Measurements from ENCODE around the gene PSMD9. TPM values are rescaled to one million over a fixed set of nuclear protein-coding genes. Genes with fewer than 3 reads are reported as not detected.
"Not testable (repeated sequence)": the region's sequence is repeated elsewhere in the genome, so short reads cannot be mapped to it uniquely, and the experiment has no call there.

PSMD9 gene
- total RNA-seq, 1 experiment from 2014 or later: 62.7 TPM

- no peaks in the 10 kb centered on the region for H3K36me3 ChIP-seq (ENCODE audit: control insufficient read depth, insufficient read depth, low read length)
- DNase-seq (ENCODE audit: low read depth, low spot score) (no peak), ATAC-seq (no peak)
- TF ChIP-seq SIN3A (IDR thresholded peaks at IDR 0.05; ENCODE audit: borderline replicate concordance, insufficient read depth, low read depth, low read length) (no peak), CTCF (IDR thresholded peaks at IDR 0.05) (no peak), POLR2AphosphoS5 (IDR thresholded peaks at IDR 0.05; ENCODE audit: low read depth, low read length) (no peak), REST (IDR thresholded peaks at IDR 0.05; ENCODE audit: insufficient read depth in 1 of 2, low read depth in 2 of 2, low read length in 1 of 2) (no peak), TCF7L2 (IDR thresholded peaks at IDR 0.05; ENCODE audit: low read depth, low read length) (no peak)
- in situ Hi-C loops (cut with HindIII; ENCODE audit: low pct_unique_long_range_greater_than_20kb, low sequenced_read_pairs): no loop called here
- CTCF ChIA-PET: interaction anchor here (0.7 kb wide), 3 partner anchors 31 to 1207 kb away, joined by 4 to 5 read pairs (median 5); partner anchors contain the start of gene CFAP251
- H3K4me3 ChIP-seq (ENCODE audit: low read depth in 2 of 2, low read length in 2 of 2): no peak overlapping the region
- H3K4me1 ChIP-seq (ENCODE audit: control insufficient read depth, insufficient read depth, low read length): peaks cover 8% of the 10 kb centered on the region; the same call in 1 of the 2 replicates
- intact Hi-C loops (cut with micrococcal nuclease; ENCODE audit: unreplicated experiment): no loop called here
- POLR2A ChIA-PET: interaction anchor here (0.7 kb wide), 2 partner anchors 27 to 43 kb away, joined by 7 to 9 read pairs; no protein-coding TSS in a partner anchor
- no peaks in the 10 kb centered on the region for H3K9me3 ChIP-seq (ENCODE audit: control insufficient read depth, insufficient read depth, low read depth, low read length)
- BruUV-seq (replicated peaks): no TSS peak
- no peaks in the 10 kb centered on the region for H3K27me3 ChIP-seq (ENCODE audit: control insufficient read depth, insufficient read depth, low read length)
- H3K27ac ChIP-seq (ENCODE audit: low read length): no peak overlapping the region
Measured at GRCh38 chr12:121883315-121883660, 5.3 kb upstream of the PSMD9 start.

- H3K27me3 ChIP-seq (ENCODE audit: control insufficient read depth, insufficient read depth, low read length); H3K9me3 ChIP-seq (ENCODE audit: control insufficient read depth, insufficient read depth, low read depth, low read length); H3K4me3 ChIP-seq (ENCODE audit: low read depth in 2 of 2, low read length in 2 of 2); H3K27ac ChIP-seq (ENCODE audit: low read length); CTCF ChIA-PET; DNase-seq (ENCODE audit: low read depth, low spot score); H3K4me1 ChIP-seq (ENCODE audit: control insufficient read depth, insufficient read depth, low read length); intact Hi-C loops (cut with micrococcal nuclease; ENCODE audit: unreplicated experiment); in situ Hi-C loops (cut with HindIII; ENCODE audit: low pct_unique_long_range_greater_than_20kb, low sequenced_read_pairs); H3K36me3 ChIP-seq (ENCODE audit: control insufficient read depth, insufficient read depth, low read length); BruUV-seq (replicated peaks); POLR2A ChIA-PET; ATAC-seq: not testable (repeated sequence)
Measured at GRCh38 chr12:121885129-121885528, 3.5 kb upstream of the PSMD9 start.

- H3K4me3 ChIP-seq (ENCODE audit: low read depth in 2 of 2, low read length in 2 of 2): peak overlapping the region; percentile 86 to 91
- no peaks in the 10 kb centered on the region for H3K9me3 ChIP-seq (ENCODE audit: control insufficient read depth, insufficient read depth, low read depth, low read length)
- peak overlapping the region; percentile 98 for H3K27ac ChIP-seq (ENCODE audit: low read length)
- ATAC-seq (peak; percentile 1; the same call in 1 of the 2 replicates), DNase-seq (ENCODE audit: low read depth, low spot score) (no peak)
- peaks cover 13% of the 10 kb centered on the region; the same call in 1 of the 2 replicates for H3K4me1 ChIP-seq (ENCODE audit: control insufficient read depth, insufficient read depth, low read length)
- no peaks in the 10 kb centered on the region for H3K36me3 ChIP-seq (ENCODE audit: control insufficient read depth, insufficient read depth, low read length)
- TSS peak; percentile 97 for BruUV-seq (replicated peaks)
- intact Hi-C loops (cut with micrococcal nuclease; ENCODE audit: unreplicated experiment): loop anchor here (2.0 kb wide), 1 partner anchor 93 kb away; no protein-coding TSS in a partner anchor
- ChIA-PET CTCF (interaction anchor here (0.5 to 1.6 kb wide), 7 partner anchors 18 to 94 kb away, joined by 3 to 21 read pairs (median 4); partner anchors contain the start of gene RHOF), POLR2A (interaction anchor here (1.0 kb wide), 1 partner anchor 26 kb away, joined by 11 read pairs; no protein-coding TSS in a partner anchor)
- no peaks in the 10 kb centered on the region for H3K27me3 ChIP-seq (ENCODE audit: control insufficient read depth, insufficient read depth, low read length)
- in situ Hi-C loops (cut with HindIII; ENCODE audit: low pct_unique_long_range_greater_than_20kb, low sequenced_read_pairs): no loop called here
- TF ChIP-seq SIN3A (IDR thresholded peaks at IDR 0.05; ENCODE audit: borderline replicate concordance, insufficient read depth, low read depth, low read length) (no peak), REST (IDR thresholded peaks at IDR 0.05; ENCODE audit: insufficient read depth in 1 of 2, low read depth in 2 of 2, low read length in 1 of 2) (no peak), POLR2AphosphoS5 (IDR thresholded peaks at IDR 0.05; ENCODE audit: low read depth, low read length) (no peak), CTCF (IDR thresholded peaks at IDR 0.05) (no peak), TCF7L2 (IDR thresholded peaks at IDR 0.05; ENCODE audit: low read depth, low read length) (no peak)
Measured at GRCh38 chr12:121888083-121888477, 510 bp upstream of the PSMD9 start.

Measured in Panc1 (cell line).